HepG2 (cell line): ENCODE results near the gene XRN1.

Source experiments
- CTCF ChIP-seq: sonication (generic); formaldehyde crosslinking; IDR thresholded peaks from 2 replicates; pipeline ENCODE4 v1.5.0; 2020; ENCODE audit warnings: mild to moderate bottlenecking, missing genetic modification reagents, moderate library complexity
- DZIP1 ChIP-seq: sonication (generic); formaldehyde crosslinking; IDR thresholded peaks from 2 replicates; pipeline ENCODE4 v1.5.0; 2020; ENCODE audit warnings: mild to moderate bottlenecking, missing genetic modification reagents
- MTA1 ChIP-seq: sonication (generic); formaldehyde crosslinking; IDR thresholded peaks from 2 replicates; pipeline ENCODE4 v1.4.0; 2020; ENCODE audit warnings: missing genetic modification reagents, mild to moderate bottlenecking, borderline replicate concordance
- MZF1 ChIP-seq: sonication (generic); formaldehyde crosslinking; IDR thresholded peaks from 2 replicates; pipeline ENCODE4 v1.8.1; 2023; ENCODE audit warnings: mild to moderate bottlenecking, missing genetic modification reagents, borderline replicate concordance
- RBAK ChIP-seq: sonication (generic); formaldehyde crosslinking; IDR thresholded peaks from 2 replicates; pipeline ENCODE4 v1.5.1; 2020; ENCODE audit warnings: mild to moderate bottlenecking, missing genetic modification reagents

GRCh38 chr3:142263112-142263511 lies 184.7 kb downstream of the XRN1 start:
- TF ChIP-seq DZIP1 (CRISPR knock-in tag) (no peak), MZF1 (no peak), MTA1 (no peak), CTCF (CRISPR knock-in tag) (no peak), RBAK (CRISPR knock-in tag) (no peak)
